GM18861 (cell line): ENCODE results near the gene CMTM4.
"Not testable (repeated sequence)": the region's sequence is repeated elsewhere in the genome, so short reads cannot be mapped to it uniquely, and the experiment has no call there.

Experiments
- ATAC-seq: cut with Tn5 transposase; IDR thresholded peaks from one replicate; pipeline ENCODE4 v1.9.1; 2021; ENCODE audit not compliant: unreplicated experiment

The CMTM4 gene

GRCh38 chr16:66705790-66706505 is 9.4 kb upstream of the CMTM4 start:
- no peak for ATAC-seq

GRCh38 chr16:66703406-66704215 is 7.1 kb upstream of the CMTM4 start:
- no peak for ATAC-seq

DNA sequence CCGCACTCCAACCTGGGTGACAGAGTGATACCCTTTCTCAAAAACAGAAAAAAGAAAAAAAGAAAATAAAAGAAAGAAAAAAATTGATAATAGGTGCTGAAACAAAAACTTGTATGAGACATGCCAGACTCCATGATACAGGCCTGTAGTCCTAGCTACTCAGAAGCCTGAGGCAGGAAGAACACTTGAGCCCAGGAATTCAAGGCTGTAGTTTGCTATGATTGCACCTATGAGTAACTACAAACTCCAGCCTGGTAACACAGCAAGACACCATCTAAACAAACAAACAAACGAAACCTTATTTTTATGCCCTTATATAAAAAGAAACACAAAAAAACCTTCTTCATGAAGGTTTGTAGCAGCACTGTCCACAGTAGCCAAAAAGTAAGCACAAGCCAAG is 5.0 kb upstream of the CMTM4 start:
- ATAC-seq: no peak

DNA sequence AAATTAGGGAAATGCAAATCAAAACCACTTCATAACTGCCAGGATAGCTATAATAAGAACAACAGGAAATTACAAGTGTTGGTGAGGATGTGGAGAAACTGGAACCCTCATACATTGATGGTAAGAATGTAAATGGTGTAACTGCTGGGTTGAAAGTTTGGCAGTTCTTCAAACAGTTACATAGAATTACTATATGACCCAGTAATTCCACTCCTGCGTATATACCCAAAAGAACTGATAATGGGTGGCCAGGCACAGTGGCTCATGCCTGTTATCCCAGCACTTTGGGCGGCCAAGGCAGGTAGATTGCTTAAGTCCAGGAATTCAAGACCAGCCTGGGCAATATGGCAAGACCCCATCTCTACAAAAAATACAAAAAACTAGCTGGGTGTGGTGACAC is 4.5 kb upstream of the CMTM4 start:
- ATAC-seq: no peak

GRCh38 chr16:66699898-66700297 is 3.4 kb upstream of the CMTM4 start:
- ATAC-seq: no peak

DNA sequence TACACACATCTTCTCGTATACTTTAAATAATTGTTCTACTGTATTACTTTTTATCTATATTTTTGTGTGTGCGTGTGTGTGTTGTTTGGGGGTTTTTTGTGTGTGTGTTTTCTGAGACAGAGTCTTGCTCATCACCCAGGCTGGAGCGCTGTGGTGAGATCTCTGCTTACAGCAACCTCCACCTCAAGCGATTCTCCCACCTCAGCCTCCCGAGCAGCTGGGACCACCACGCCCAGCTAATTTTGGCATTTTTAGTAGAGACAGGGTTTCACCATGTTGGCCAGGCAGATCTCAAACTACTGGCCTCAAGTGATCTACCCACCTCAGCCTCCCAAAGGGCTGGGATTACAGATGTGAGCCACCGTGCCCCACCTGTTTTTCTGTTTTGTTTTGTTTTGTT is 1.5 kb upstream of the CMTM4 start:
- ATAC-seq: no peak

GRCh38 chr16:66695935-66696668 is 441 bp downstream of the CMTM4 start:
- ATAC-seq: peak; percentile 35

- ATAC-seq: no peak
These were observed 1.0 kb downstream of the CMTM4 start for GRCh38 chr16:66695471-66695934.

DNA sequence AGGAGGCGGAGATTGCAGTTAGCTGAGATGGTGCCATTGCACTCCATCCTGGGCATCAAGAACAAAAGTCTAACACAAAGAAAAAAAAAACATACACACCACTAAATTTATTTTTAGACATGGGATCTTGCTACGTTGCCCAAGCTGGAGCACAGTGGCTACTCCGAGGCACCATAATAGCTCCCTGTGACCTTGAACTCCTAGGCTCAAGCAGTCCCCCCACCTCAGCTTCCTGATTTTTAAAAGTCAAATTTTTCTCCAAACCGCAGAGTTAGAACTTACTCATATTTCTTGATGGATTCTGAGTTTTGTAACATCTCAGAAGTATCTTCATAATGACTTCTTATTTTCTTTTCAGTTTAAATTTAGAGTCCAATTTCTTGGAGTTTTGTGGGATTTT is 3.4 kb downstream of the CMTM4 start:
- ATAC-seq: no peak

DNA sequence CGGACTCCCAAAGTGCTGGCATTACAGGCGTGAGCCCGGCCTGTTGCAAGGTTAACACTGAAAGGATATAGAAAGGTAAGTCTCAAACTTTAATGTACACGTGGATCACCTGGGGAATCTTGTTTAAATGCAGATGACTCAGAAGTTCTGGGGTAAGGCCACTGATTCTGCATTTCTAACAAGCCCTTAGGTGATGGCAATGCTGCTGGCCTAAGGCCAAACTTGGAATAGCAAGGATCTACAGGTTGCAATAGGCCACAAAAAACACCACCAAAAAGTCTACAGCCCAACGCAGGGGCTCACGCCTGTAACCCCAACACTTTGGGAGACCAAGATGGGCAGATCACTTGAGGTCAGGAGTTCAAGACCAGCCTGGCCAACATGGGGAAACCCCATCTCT is 4.2 kb downstream of the CMTM4 start:
- ATAC-seq: no peak

DNA sequence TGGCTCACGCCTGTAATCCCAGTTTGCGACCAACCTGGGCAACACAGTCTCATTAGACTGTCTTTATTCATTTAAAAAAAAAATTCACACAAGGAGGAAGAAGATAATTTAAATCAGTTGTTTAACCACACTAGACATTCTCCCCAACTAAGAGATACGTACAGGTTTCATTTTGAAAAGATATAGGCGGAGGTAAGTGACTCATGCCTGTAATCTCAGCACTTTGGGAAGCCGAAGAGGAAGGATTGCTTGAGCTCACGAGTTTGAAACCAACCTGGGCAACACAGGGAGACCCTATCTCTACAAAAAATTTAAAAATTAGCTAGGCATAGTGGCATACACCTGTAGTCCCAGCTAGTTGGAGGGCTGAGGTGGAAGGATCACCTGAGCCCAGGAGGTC is 5.3 kb downstream of the CMTM4 start:
- ATAC-seq: no peak

GRCh38 chr16:66690106-66690847 is 6.3 kb downstream of the CMTM4 start:
- no peak for ATAC-seq

DNA sequence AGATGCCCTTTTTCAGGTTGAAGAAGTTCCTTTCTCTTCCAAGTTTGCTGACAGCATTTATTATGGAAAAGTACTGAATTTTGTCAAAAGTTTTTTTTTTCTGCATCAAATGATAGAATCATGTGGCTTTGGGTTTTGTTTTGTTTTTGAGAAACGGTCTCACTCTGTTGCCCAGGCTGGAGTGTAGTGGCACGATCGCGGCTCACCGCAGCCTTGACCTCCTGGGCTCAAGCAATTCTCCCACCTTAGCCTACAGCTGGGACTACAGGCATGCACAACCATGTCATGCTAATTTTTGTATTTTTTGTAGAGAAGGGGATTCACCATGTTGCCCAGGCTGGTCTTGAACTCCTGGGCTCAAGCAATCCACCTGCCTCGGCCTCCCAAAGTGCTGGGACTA is 7.3 kb downstream of the CMTM4 start:
- ATAC-seq: no peak

GRCh38 chr16:66687906-66688625 is 8.5 kb downstream of the CMTM4 start:
- no peak for ATAC-seq

- ATAC-seq: not testable (repeated sequence)
These were observed 10.9 kb downstream of the CMTM4 start for GRCh38 chr16:66685501-66686115.

DNA sequence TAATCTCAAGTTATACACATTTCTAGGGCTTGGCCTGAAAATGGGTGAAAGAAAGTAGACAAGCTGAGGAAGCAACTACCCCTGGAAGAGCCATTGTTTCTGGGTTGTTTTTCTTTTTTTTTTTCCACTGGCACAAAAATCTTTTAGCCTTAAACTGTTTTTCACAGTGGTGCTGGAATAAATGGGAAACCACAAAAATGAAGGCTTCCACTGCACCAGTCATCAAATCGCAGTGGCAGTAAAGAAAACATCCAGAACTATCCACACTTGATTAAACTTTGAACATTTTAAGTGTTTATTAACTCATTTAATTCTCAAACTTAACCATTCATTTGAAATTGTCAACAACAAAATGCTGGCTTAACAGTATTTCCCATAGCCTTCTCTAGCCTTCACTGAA is 14.3 kb downstream of the CMTM4 start:
- ATAC-seq: no peak

DNA sequence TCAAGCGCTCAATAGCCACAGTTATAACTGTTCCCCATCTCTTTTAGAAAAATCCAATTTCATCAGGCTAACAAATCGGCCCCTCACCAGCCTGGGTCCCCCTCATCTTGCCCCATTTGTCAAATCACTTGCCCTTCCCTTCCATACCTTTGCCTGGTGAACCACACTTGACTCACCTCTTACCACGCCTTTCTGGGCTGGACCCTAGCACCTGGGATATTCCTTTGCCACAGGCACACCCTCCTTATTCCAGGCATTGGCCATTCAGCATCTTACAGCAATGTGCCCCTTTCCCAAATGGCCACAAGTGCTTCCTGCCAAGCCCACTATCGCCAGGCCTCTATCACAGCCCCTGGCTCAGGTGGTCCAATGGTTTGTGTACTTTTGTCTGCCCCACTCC is 14.9 kb downstream of the CMTM4 start:
- ATAC-seq: no peak

DNA sequence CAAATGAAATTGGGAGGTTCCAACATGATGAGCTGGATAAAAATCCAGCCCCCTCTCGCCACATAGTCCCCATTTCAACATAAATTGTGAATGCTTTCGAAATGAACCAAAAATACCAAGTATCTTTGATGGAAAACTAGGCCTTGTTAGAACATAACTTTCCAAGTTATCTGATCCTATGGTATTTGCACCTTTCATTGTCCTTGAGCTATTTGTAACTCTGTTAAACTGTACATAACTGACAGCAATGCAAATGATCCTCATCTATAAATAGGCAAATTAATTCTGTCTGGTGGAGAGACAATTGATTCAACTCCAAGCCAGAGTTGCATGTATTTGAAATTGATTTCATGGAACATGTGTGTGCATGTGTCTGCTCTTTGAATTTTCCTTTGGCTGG is 18.2 kb downstream of the CMTM4 start:
- ATAC-seq: no peak

DNA sequence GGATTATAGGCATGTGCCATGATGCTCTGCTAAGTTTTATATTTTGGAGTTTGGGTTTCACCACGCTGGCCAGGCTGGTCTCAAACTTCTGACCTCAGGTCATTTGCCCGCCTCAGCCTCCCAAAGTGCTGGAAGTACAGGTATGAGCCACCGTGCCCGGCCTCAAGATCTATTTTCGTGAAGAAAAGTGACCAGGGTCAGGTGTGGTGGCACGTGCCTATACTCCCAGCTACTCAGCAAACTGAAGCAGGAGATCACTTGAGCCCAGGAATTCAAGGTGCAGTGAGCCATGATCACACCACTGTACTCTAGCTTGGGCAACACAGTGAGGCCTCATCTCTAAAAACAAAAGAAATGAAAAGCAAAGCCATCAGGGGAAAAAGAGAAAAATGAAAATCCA is 18.7 kb downstream of the CMTM4 start:
- no peak for ATAC-seq

- no peak for ATAC-seq
These were observed 19.4 kb downstream of the CMTM4 start for GRCh38 chr16:66677179-66677578.
